ENCODE results near the gene WSCD2.

Gene WSCD2

GRCh38 chr12:108109954-108110353 lies 19.1 kb upstream of the WSCD2 start:
- no peaks in the 10 kb centered on the region for H3K4me1 ChIP-seq (ENCODE audit: low read length)
- H3F3A ChIP-seq (ENCODE audit: insufficient read depth, low read length) = no peaks in the 10 kb centered on the region
- TF ChIP-seq EZH2 (optimal IDR thresholded peaks at IDR 0.05; ENCODE audit: low read depth, low read length) (no peak), EZH2phosphoT487 (IDR thresholded peaks at IDR 0.05; ENCODE audit: low read length) (no peak), CTCF (IDR thresholded peaks at IDR 0.05; ENCODE audit: low read length) (no peak)

GRCh38 chr12:108110844-108111243 lies 18.2 kb upstream of the WSCD2 start:
- Histone ChIP-seq H3K79me2 (ENCODE audit: low read length) (no peaks in the 10 kb centered on the region), H3K36me3 (replicated peaks; ENCODE audit: insufficient read depth, low read length) (no peaks in the 10 kb centered on the region), H3K9me3 (replicated peaks; ENCODE audit: insufficient read depth, low read length) (no peaks in the 10 kb centered on the region), H3K4me2 (ENCODE audit: low read depth, low read length) (no peak overlapping the region), H3K9me2 (replicated peaks; ENCODE audit: insufficient read depth, low read length) (no peaks in the 10 kb centered on the region), H4K20me1 (ENCODE audit: insufficient read depth, low read length) (no peaks in the 10 kb centered on the region), H3K9ac (ENCODE audit: low read length) (no peak overlapping the region), H3F3A (ENCODE audit: insufficient read depth, low read length) (no peaks in the 10 kb centered on the region), H2AFZ (ENCODE audit: low read length) (no peak overlapping the region), H3K27me3 (replicated peaks; ENCODE audit: insufficient read depth, low read length) (no peaks in the 10 kb centered on the region), H3K27ac (ENCODE audit: low read length) (no peak overlapping the region), H3K4me1 (ENCODE audit: low read length) (no peaks in the 10 kb centered on the region), H3K4me3 (ENCODE audit: low read length) (no peak overlapping the region)
- no peak for DNase-seq
- TF ChIP-seq EZH2phosphoT487 (IDR thresholded peaks at IDR 0.05; ENCODE audit: low read length) = no peak
- no peak for TF ChIP-seq CTCF (IDR thresholded peaks at IDR 0.05; ENCODE audit: low read length)

More at GRCh38 chr12:108109954-108110353, 19.1 kb upstream of the WSCD2 start:
- H4K20me1 ChIP-seq (ENCODE audit: insufficient read depth, low read length) = no peaks in the 10 kb centered on the region
- no peak overlapping the region for H3K9ac ChIP-seq (ENCODE audit: low read length)
- no peaks in the 10 kb centered on the region for H3K79me2 ChIP-seq (ENCODE audit: low read length)
- H2AFZ ChIP-seq (ENCODE audit: low read length) = no peak overlapping the region
- no peaks in the 10 kb centered on the region for H3K27me3 ChIP-seq (replicated peaks; ENCODE audit: insufficient read depth, low read length)
- H3K4me2 ChIP-seq (ENCODE audit: low read depth, low read length) = no peak overlapping the region
- H3K36me3 ChIP-seq (replicated peaks; ENCODE audit: insufficient read depth, low read length) = no peaks in the 10 kb centered on the region
- DNase-seq = no peak
- H3K4me3 ChIP-seq (ENCODE audit: low read length) = no peak overlapping the region
- H3K27ac ChIP-seq (ENCODE audit: low read length) = no peak overlapping the region
- no peaks in the 10 kb centered on the region for H3K9me2 ChIP-seq (replicated peaks; ENCODE audit: insufficient read depth, low read length)
- no peaks in the 10 kb centered on the region for H3K9me3 ChIP-seq (replicated peaks; ENCODE audit: insufficient read depth, low read length)

GRCh38 chr12:108112832-108113556 lies 16.1 kb upstream of the WSCD2 start:
- Histone ChIP-seq H3K4me2 (ENCODE audit: low read depth, low read length) (no peak overlapping the region), H3K4me3 (ENCODE audit: low read length) (no peak overlapping the region), H3K9me2 (replicated peaks; ENCODE audit: insufficient read depth, low read length) (no peaks in the 10 kb centered on the region), H3K4me1 (ENCODE audit: low read length) (no peaks in the 10 kb centered on the region; the same call in 1 of the 2 replicates), H4K20me1 (ENCODE audit: insufficient read depth, low read length) (no peaks in the 10 kb centered on the region), H2AFZ (ENCODE audit: low read length) (no peak overlapping the region), H3K27ac (ENCODE audit: low read length) (no peak overlapping the region), H3F3A (ENCODE audit: insufficient read depth, low read length) (no peaks in the 10 kb centered on the region), H3K9me3 (replicated peaks; ENCODE audit: insufficient read depth, low read length) (no peaks in the 10 kb centered on the region), H3K79me2 (ENCODE audit: low read length) (no peaks in the 10 kb centered on the region), H3K27me3 (replicated peaks; ENCODE audit: insufficient read depth, low read length) (no peaks in the 10 kb centered on the region), H3K36me3 (replicated peaks; ENCODE audit: insufficient read depth, low read length) (no peaks in the 10 kb centered on the region), H3K9ac (ENCODE audit: low read length) (no peak overlapping the region)
- no peak for DNase-seq
- TF ChIP-seq EZH2phosphoT487 (IDR thresholded peaks at IDR 0.05; ENCODE audit: low read length) (no peak), CTCF (IDR thresholded peaks at IDR 0.05; ENCODE audit: low read length) (no peak), EZH2 (optimal IDR thresholded peaks at IDR 0.05; ENCODE audit: low read depth, low read length) (no peak)
